Esophagus (tissue), 2 donors: ENCODE data around the gene MRPS18A. TPM values are rescaled to one million over a fixed set of nuclear protein-coding genes. Genes with fewer than 3 reads are reported as not detected.

ENCODE experiments used
- H3K27ac ChIP-seq, 2 donors: one replicate each; pipeline ENCODE4 v1.5.1; 2013; ENCODE audit warnings: low read depth in 2 of 2, mild to moderate bottlenecking in 2 of 2, inconsistent platforms in 1 of 2, low read length in 1 of 2, moderate library complexity in 1 of 2
- H3K27me3 ChIP-seq, 2 donors: one replicate each; pipeline ENCODE4 v1.6.1; 2013; ENCODE audit warnings: low read length in 2 of 2, control low read depth in 1 of 2, mild to moderate bottlenecking in 1 of 2; ENCODE audit not compliant: insufficient read depth in 2 of 2, control insufficient read depth in 1 of 2
- H3K36me3 ChIP-seq, 2 donors: one replicate each; pipeline ENCODE4 v1.6.1; 2013; ENCODE audit warnings: low read length in 1 of 2; ENCODE audit not compliant: control insufficient read depth in 2 of 2, insufficient read depth in 2 of 2
- H3K4me1 ChIP-seq, 2 donors: one replicate each; pipeline ENCODE4 v1.6.1; 2013; ENCODE audit warnings: low read length in 1 of 2; ENCODE audit not compliant: control insufficient read depth in 2 of 2, insufficient read depth in 2 of 2
- H3K4me3 ChIP-seq, 2 donors: one replicate each; pipeline ENCODE4 v1.5.1; 2013; ENCODE audit warnings: low read length in 2 of 2, mild to moderate bottlenecking in 2 of 2, low read depth in 1 of 2, moderate library complexity in 1 of 2
- H3K9me3 ChIP-seq, 2 donors: one replicate each; pipeline ENCODE4 v1.6.1; 2013; ENCODE audit warnings: mild to moderate bottlenecking in 2 of 2, low read depth in 1 of 2, low read length in 1 of 2, moderate library complexity in 1 of 2; ENCODE audit not compliant: control insufficient read depth in 2 of 2, insufficient read depth in 1 of 2
- WGBS, 2 donors: extraction: QIAGEN DNeasy Blood & Tissue Kit; methylation state at CpG; one replicate each; pipeline ENCODE4 v1.1.7; 2013; 5-methylcytosine and 5-hydroxymethylcytosine counted together
- polyA plus RNA-seq, 2 donors: library from polyadenylated mRNA; stranded (reverse); fragments of 200-250 nt; gene quantifications; one replicate each; pipeline ENCODE4 v1.2.3, GENCODE V29; 2013
- donor health status: healthy with polysubstance abuse.
- donor health status: Bipolar disorder and iron deficiency.

MRPS18A gene
- polyA plus RNA-seq, 2 donors, result 33.3 to 70.0 TPM

DNA sequence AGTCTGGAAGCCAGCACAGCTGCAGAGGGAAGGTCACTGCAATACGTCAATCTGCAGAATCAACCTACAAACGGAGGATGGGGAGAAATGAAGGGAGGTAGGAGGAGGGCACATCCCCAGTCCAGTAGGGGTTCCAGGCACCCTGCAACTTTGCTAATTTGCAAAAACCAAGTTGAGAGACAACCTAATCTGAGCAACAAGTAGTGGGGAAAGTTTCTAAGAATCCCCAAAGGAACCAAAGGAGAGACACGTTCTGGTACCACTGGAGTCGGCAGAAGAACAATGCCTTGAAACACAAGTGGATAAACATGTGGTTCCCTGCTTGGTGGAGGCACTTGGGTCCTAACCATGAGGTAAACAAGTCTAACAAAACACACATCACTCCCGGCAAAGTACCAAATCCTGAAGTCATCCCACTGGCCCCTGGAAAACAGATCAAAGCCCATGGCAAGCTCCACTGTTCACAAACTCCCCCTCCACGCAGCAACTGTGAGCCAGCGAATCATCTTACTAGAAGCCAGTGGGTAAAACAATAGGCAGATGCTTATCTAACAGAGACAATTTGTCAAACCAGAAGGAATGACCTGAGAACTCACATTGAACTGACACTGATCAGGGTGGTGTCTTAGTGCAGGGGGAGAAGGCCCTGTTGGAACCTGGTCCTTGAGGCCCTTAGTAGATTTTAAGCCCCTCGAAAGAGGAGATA is 4.7 kb downstream of the MRPS18A start:
- Histone ChIP-seq H3K36me3 (peaks cover 3 to 15% of the 10 kb centered on the region in 2 donors), H3K27ac (no peak overlapping the region), H3K4me3 (no peak overlapping the region), H3K27me3 (no peaks in the 10 kb centered on the region), H3K9me3 (no peaks in the 10 kb centered on the region), H3K4me1 (peaks cover 0 to 2% of the 10 kb centered on the region in 2 donors)
- WGBS, 2 donors, result 60 to 65% methylated on average over 8 of the region's 8 CpGs

GRCh38 chr6:43681303-43681702 is 6.3 kb downstream of the MRPS18A start:
- H3K27me3 ChIP-seq, result no peaks in the 10 kb centered on the region
- H3K4me3 ChIP-seq, result no peak overlapping the region
- 77 to 84% methylated on average over 5 of the region's 5 CpGs for WGBS, 2 donors
- H3K36me3 ChIP-seq, result peaks cover 12 to 28% of the 10 kb centered on the region in 2 donors
- no peaks in the 10 kb centered on the region for H3K4me1 ChIP-seq
- no peak overlapping the region for H3K27ac ChIP-seq
- no peaks in the 10 kb centered on the region for H3K9me3 ChIP-seq

GRCh38 chr6:43680308-43681200 is 7.0 kb downstream of the MRPS18A start:
- 80 to 84% methylated on average over 11 of the region's 11 CpGs for WGBS, 2 donors
- no peaks in the 10 kb centered on the region for H3K27me3 ChIP-seq
- H3K27ac ChIP-seq, result no peak overlapping the region
- peaks cover 12 to 30% of the 10 kb centered on the region in 2 donors for H3K36me3 ChIP-seq
- no peak overlapping the region for H3K4me3 ChIP-seq
- H3K9me3 ChIP-seq, result no peaks in the 10 kb centered on the region
- no peaks in the 10 kb centered on the region for H3K4me1 ChIP-seq

GRCh38 chr6:43679057-43679456 is 8.5 kb downstream of the MRPS18A start:
- H3K27ac ChIP-seq, result no peak overlapping the region
- H3K4me1 ChIP-seq, result no peaks in the 10 kb centered on the region
- no peak overlapping the region for H3K4me3 ChIP-seq
- H3K9me3 ChIP-seq, result no peaks in the 10 kb centered on the region
- WGBS, 2 donors, result 90 to 94% methylated on average over 6 of the region's 6 CpGs
- H3K27me3 ChIP-seq, result no peaks in the 10 kb centered on the region
- H3K36me3 ChIP-seq, result peaks cover 18 to 44% of the 10 kb centered on the region in 2 donors

DNA sequence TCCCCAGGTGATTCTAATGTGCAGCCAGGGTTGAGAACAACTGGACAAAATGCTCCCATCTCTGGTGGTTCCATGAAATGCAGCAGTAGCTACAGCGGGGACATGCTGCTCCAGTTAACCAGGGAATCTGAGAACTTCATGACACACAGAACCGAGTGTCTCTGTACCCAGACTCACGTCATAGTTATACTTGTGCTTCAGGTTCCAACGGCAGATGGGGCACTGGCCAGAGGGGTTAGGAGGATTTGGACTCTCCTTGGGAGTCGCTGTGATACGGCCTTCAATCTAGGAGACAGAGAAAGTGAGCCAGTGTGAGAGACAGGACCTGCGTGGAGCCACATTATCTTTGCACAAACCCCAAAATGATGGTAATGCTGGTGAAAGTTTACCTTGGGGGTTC is 9.2 kb downstream of the MRPS18A start:
- no peaks in the 10 kb centered on the region for H3K27me3 ChIP-seq
- no peaks in the 10 kb centered on the region for H3K4me1 ChIP-seq
- H3K36me3 ChIP-seq, result peaks cover 22 to 51% of the 10 kb centered on the region in 2 donors
- H3K4me3 ChIP-seq, result no peak overlapping the region
- H3K9me3 ChIP-seq, result no peaks in the 10 kb centered on the region
- no peak overlapping the region for H3K27ac ChIP-seq
- 92 to 95% methylated on average over 7 of the region's 7 CpGs for WGBS, 2 donors

- Histone ChIP-seq H3K4me3 (no peak overlapping the region), H3K9me3 (no peaks in the 10 kb centered on the region), H3K27me3 (no peaks in the 10 kb centered on the region), H3K36me3 (peaks cover 22 to 52% of the 10 kb centered on the region in 2 donors), H3K27ac (no peak overlapping the region), H3K4me1 (no peaks in the 10 kb centered on the region)
- WGBS, 2 donors, result 84 to 89% methylated on average over 7 of the region's 7 CpGs
These were observed 9.8 kb downstream of the MRPS18A start for GRCh38 chr6:43677759-43678158.

- no peaks in the 10 kb centered on the region for H3K9me3 ChIP-seq
- no peak overlapping the region for H3K4me3 ChIP-seq
- H3K27ac ChIP-seq, result no peak overlapping the region
- peaks cover 22 to 52% of the 10 kb centered on the region in 2 donors for H3K36me3 ChIP-seq
- WGBS, 2 donors, result 87 to 92% methylated on average over 7 of the region's 7 CpGs
- H3K27me3 ChIP-seq, result no peaks in the 10 kb centered on the region
- no peaks in the 10 kb centered on the region for H3K4me1 ChIP-seq
These were observed 10.5 kb downstream of the MRPS18A start for GRCh38 chr6:43676962-43677606.

- no peaks in the 10 kb centered on the region for H3K9me3 ChIP-seq
- peaks cover 24 to 58% of the 10 kb centered on the region in 2 donors for H3K36me3 ChIP-seq
- H3K27me3 ChIP-seq, result no peaks in the 10 kb centered on the region
- WGBS, 2 donors, result 95 to 96% methylated on average over 8 of the region's 8 CpGs
- H3K27ac ChIP-seq, result no peak overlapping the region
- H3K4me3 ChIP-seq, result no peak overlapping the region
- H3K4me1 ChIP-seq, result peaks cover 0 to under 1% of the 10 kb centered on the region in 2 donors
These were observed 12.7 kb downstream of the MRPS18A start for GRCh38 chr6:43674921-43675320.

DNA sequence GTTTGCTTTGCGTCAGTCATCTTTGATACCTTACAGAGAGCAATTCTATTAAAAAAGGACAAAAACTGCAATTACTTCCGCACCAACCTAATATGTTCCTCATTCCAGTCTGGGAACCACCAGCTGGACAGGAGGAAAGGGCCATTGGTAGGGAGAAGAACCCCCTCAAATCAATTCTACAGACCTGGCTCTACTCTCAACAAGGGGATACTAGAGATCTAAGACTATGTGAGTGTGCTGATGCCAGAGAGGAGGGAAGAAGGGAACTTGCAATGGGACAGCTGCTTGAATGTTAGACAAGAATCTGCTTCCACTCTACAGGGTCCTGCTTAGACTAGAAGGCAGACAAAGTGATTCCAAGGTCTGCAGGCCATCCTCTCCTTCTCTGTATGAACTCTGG is 13.3 kb downstream of the MRPS18A start:
- WGBS, 2 donors, result 95 to 96% methylated on average over 2 of the region's 2 CpGs
- Histone ChIP-seq H3K4me1 (peaks cover 4 to 7% of the 10 kb centered on the region in 2 donors), H3K9me3 (no peaks in the 10 kb centered on the region), H3K27me3 (no peaks in the 10 kb centered on the region), H3K27ac (no peak overlapping the region), H3K4me3 (no peak overlapping the region), H3K36me3 (peaks cover 24 to 54% of the 10 kb centered on the region in 2 donors)
